Measurements from ENCODE around the gene ZCCHC10.
"Not testable (repeated sequence)": the region's sequence is repeated elsewhere in the genome, so short reads cannot be mapped to it uniquely, and the experiment has no call there.

ZCCHC10 gene

DNA sequence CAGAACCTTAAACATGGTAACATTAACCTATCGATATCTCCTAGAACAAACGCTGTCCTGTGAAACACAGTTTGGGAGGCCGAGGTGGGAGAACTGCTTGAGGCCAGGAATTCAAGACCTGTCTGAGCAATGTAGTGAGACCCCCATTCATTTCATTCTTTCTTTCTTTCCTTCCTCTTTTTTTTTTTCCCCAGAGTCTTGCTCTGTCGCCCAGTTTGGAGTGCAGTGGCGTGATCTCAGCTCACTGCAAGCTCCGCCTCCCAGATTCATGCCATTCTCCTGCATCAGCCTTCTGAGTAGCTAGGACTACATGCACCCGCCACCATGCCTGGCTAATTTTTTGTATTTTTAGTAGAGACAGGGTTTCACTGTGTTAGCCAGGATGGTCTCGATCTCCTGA is 20.2 kb upstream of the ZCCHC10 start:
- DNase-seq (ENCODE audit: low read depth in 2 of 3, low spot score in 1 of 3) = not testable (repeated sequence)

DNA sequence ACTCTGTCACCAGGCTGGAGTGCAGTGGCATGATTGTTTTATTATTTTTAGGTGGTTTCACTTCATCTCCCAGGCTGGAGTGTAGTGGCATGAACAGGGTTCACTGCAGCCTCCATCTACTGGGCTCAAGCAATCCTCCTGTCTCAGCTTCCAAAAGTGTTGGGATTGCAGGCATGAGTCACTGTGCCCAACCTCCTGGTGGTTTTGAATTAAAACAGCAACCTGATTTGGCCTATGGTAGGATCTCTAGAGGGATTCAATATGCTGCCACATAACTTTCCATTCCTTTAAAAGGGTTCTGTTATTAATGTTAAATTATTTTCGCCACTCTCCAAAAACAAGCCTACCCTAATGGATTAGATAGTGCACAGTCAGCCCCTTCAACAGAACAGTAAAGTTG is 15.6 kb upstream of the ZCCHC10 start:
- no peak for DNase-seq (ENCODE audit: low read depth in 2 of 3, low spot score in 1 of 3)

- DNase-seq (ENCODE audit: low read depth in 2 of 3, low spot score in 1 of 3) = no peak
Measured at GRCh38 chr5:133041157-133041784, 14.9 kb upstream of the ZCCHC10 start.

GRCh38 chr5:133036677-133037076 is 10.3 kb upstream of the ZCCHC10 start:
- not testable (repeated sequence) for DNase-seq (ENCODE audit: low read depth in 2 of 3, low spot score in 1 of 3)

DNA sequence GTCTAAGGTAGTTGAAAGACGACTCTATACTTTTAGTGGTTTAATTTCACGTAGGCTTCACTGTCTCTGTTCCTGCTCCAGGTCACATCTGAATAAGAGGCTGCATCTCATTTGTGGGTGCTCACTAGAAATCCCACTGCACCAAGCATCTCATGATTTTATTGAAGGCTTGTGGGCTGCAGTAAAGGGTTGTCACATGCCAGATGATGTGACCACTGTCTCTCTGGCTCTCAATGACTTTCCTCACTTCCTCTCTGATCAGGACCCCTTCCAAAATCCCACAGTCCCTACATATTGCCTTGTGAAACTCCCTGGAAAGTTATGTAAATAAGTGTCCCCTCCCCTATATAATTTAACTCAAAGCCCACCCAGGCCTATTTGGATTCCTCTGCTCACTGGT is 8.9 kb upstream of the ZCCHC10 start:
- DNase-seq (ENCODE audit: low read depth in 2 of 3, low spot score in 1 of 3) = no peak

DNA sequence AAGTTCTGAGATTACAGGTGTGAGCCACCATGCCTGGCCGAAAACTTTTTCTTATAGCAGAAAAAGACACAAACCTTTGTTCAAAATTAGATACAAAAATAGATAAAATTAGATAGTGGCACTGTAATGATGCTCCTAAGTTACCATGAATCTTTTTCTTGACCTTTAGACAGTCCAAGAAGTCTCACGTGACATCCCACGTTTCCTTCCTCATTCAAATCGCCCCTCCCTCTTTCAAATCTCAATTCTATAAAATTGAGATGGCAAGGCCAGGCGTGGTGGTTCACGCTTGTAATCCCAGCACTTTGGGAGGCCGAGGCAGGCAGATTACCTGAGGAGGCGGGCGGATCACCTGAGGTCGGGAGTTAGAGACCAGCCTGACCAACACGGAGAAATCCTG is 7.7 kb upstream of the ZCCHC10 start:
- DNase-seq (ENCODE audit: low read depth in 2 of 3, low spot score in 1 of 3) = no peak

GRCh38 chr5:133032852-133033742 is 6.7 kb upstream of the ZCCHC10 start:
- no peak for DNase-seq (ENCODE audit: low read depth in 2 of 3, low spot score in 1 of 3)

GRCh38 chr5:133030343-133031005 is 4.1 kb upstream of the ZCCHC10 start:
- no peak for DNase-seq (ENCODE audit: low read depth in 2 of 3, low spot score in 1 of 3)

DNA sequence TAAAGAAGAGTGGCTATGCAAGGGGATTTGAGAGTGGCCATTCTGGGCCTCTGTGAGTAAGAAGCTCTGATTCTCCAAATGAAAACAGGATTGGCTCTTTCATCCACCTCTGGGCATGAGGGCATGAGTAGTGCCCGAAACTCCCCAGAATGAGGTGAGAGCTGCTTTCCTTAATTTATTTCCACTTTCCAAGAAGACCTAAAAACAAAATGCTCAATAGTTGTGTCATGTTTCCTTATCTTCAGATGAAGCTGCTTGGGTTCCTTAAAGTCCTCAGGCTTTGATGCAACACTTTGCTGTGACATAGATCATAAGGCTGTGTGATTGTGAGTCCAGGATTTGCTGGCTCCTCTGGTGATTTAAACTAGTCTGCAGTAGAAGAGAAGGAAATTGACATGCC is 3.1 kb upstream of the ZCCHC10 start:
- no peak for DNase-seq (ENCODE audit: low read depth in 2 of 3, low spot score in 1 of 3)

GRCh38 chr5:133026664-133027153 is 360 bp upstream of the ZCCHC10 start:
- no peak for DNase-seq (ENCODE audit: low read depth in 2 of 3, low spot score in 1 of 3)

DNA sequence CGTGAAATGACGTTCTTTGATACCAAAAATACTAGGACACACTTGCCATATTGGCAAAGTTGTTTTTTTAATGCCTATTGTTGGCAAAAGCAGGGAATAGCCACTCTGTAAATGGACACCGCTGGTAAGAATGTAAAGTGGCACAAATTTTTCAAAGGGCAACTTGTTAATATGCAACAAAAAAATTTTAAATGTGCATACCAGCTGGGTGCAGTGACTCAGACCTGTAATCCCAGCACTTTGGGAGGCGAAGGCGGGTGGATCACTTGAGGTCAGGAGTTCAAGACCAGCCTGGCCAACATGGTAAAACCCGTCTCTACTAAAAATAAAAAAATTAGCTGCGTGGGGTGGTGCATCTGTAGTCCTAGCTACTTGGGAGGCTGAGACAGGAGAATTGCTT is 6.9 kb downstream of the ZCCHC10 start:
- not testable (repeated sequence) for DNase-seq (ENCODE audit: low read depth in 2 of 3, low spot score in 1 of 3)

- no peak for DNase-seq (ENCODE audit: low read depth in 2 of 3, low spot score in 1 of 3)
Measured at GRCh38 chr5:133017964-133018363, 8.4 kb downstream of the ZCCHC10 start.

GRCh38 chr5:133015466-133015865 is 10.9 kb downstream of the ZCCHC10 start:
- DNase-seq (ENCODE audit: low read depth in 2 of 3, low spot score in 1 of 3) = no peak

- not testable (repeated sequence) for DNase-seq (ENCODE audit: low read depth in 2 of 3, low spot score in 1 of 3)
Measured at GRCh38 chr5:133008455-133008854, 17.9 kb downstream of the ZCCHC10 start.

DNA sequence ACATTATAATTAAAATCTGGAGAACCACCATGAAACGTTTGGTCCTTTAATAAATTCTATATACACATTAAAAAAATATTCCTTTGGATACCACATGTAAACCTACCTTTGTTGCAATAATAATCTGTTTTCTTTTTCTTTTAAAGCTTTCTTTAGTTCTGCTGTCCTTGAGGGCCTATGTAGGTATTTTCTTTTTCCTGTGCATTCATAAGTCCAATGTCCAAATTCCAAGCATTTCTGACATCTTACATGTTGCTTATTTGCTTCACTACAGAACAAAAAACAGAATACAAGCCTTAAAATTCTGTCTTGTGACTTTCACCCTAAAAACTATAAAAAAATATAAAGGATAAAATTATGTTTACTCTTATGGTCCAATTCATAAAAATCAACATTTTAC is 19.7 kb downstream of the ZCCHC10 start:
- no peak for DNase-seq (ENCODE audit: low read depth in 2 of 3, low spot score in 1 of 3)

DNA sequence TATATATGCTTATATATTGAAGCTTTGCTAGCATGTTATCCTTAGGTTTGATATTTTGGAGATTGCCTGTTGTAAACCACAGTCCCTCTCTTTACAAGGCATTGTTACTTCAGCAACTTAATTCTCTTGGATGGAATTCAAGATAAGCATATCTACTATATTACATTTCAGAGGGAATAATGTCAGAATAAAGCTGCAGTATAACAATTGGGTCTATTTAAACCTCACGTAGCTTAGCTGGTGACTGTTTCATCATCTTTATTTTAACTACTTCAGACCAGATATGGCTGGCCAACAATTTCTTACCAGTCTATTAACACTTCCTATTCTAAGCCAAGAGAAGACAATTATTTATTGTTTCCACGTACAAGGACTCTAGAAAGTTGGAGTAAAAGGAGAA is 27.1 kb downstream of the ZCCHC10 start:
- no peak for DNase-seq (ENCODE audit: low read depth in 2 of 3, low spot score in 1 of 3)

DNA sequence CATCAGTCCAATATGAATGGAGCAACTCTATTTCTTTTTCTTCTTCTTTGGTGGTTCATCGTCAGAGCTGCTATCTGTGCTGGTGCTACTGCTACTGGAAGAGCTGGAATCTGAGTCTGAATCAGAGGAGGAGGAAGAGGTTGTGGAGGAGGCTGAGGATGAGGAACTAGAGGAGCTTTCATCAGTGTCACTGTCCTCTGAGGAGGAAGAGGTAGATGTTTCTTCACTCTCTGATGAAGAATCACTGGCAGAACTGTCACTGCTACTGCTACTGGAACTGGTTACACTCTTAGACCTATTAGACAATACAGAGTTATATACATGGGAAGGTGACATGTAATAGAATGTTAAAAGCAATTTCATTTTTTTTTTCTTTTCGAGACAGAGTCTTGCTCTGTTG is 27.8 kb downstream of the ZCCHC10 start:
- no peak for DNase-seq (ENCODE audit: low read depth in 2 of 3, low spot score in 1 of 3)

DNA sequence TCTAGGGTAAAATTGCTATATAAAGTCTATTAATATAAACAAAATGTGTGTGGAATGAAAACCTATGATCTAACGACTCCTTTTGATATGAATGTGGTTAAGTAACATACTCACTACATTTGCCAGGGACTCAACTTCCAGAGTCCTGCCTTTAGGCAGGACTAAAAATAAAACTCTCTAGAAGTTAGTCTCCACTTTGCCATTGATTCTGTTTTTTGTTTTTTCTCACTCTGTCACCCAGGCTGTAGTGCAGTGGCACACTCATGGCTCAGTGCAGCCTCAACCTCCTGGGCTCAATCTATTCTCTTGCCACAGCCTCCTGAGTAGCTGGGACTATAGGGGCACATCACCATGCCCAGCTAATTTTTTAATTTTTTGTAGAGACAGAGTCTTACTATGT is 30.0 kb downstream of the ZCCHC10 start:
- DNase-seq (ENCODE audit: low read depth in 2 of 3, low spot score in 1 of 3) = no peak

GRCh38 chr5:132987531-132988408 is 38.6 kb downstream of the ZCCHC10 start:
- no peak for DNase-seq (ENCODE audit: low read depth in 2 of 3, low spot score in 1 of 3)

GRCh38 chr5:132982971-132983370 is 43.4 kb downstream of the ZCCHC10 start:
- not testable (repeated sequence) for DNase-seq (ENCODE audit: low read depth in 2 of 3, low spot score in 1 of 3)

GRCh38 chr5:132981288-132981687 is 45.1 kb downstream of the ZCCHC10 start:
- no peak for DNase-seq (ENCODE audit: low read depth in 2 of 3, low spot score in 1 of 3)

Measured in stimulated activated CD4-positive, alpha-beta T cell treated with anti-CD3 and anti-CD28 coated beads, Interleukin-12 subunit alpha, Interleukin-12 subunit beta, amount 100 ng/mL, for 48 hours (primary cell).